GM19324 (cell line): ENCODE results near the gene BDH2.

Source experiments
- ATAC-seq: cut with Tn5 transposase; IDR thresholded peaks from one replicate; pipeline ENCODE4 v1.9.1; 2021; ENCODE audit warnings: mild to moderate bottlenecking, moderate library complexity; ENCODE audit not compliant: unreplicated experiment, low FRiP score

BDH2 gene

DNA sequence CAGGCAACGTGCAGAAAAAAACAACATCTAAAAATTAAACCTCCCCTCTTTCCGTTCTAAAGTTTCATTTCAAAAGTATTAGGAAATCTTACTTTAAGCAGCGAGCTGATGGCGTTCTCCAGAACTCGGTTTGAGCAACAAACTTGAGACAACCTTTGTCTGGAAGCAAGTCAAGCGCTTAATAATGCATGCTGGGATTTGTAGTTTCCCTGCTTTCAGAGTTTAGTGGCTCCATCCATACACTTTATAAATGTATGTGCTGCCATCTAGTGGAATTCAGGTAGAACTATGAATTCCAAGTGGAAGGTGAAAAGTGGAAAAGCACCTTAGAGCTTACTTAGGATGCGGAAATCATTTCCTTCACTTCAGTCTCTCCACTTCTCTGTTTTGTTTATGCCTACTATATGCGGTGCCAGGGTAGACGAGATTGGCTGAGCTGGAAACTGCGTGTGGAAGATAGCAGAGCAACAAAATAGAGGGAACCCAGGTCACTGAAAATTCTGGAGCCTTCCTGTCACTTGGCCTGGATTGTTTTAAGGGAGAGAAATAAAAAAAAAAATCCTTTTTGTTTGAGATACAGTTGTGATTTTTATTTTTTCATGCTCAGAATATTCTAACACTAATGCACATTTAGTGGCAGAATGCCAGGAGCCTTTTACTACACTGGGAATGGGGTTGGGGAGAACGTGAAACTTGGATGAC, at the start of gene BDH2:
TSS of gene BDH2 (minus strand) at position 144 of the 702 bp plus-strand sequence. CDS start 3,580 bp downstream, outside the sequence.
- peak; percentile 92 for ATAC-seq

DNA sequence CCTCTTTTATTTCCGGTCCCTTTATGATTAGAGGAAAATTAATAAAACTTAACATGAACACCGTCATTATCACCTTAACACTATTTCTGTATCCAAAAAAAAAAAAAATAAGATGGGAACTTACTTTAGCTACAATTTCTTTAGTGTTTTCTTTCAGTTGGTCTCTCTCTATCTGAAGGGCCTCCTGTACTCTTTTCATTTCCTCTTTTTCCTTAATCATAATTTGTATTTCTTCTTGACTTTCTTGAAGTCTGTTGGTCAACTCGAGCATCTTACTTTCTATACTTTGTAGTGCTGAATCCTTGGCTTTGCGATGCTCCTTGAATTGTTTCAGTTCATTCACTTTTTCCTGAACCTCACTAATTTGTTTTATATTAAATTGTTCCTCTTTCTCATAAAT, 45.3 kb upstream of the BDH2 start:
- ATAC-seq: no peak

GRCh38 chr4:103137446-103137827, 37.8 kb upstream of the BDH2 start:
- ATAC-seq: no peak

DNA sequence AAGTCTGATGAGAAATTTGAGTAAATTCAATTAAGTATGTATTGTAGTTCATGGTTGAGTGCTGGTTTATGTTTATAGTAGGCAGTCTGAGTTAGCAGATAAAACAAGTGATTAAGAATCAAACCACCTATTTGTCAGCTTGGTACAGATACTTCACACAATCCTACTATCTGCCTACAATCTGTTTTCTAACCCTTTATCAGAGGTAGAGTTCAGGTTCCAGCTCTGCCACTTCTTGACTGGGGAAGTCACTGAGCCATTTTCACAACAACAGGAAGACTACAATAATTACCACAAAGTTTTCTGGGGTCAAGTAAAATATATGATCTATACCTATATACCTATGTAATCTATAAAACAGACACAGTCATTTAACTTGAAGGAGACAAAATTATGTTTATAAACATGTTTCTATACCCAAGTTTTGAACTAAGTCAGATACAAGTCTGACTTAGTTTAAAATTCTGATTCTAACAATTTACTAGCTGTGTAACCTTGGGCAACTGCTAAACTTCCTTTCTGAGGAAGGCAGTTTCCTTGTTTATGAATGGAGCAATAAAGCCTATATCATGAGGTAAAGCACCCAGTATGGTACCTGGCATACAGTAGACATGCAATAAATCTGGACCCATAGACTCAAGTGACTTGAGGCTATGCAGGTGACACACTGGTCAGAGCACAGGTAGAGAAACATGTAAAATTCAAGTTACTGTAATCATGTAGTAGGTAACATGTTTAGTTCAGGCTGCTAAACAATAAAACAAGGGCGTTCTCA, 37.2 kb upstream of the BDH2 start:
- no peak for ATAC-seq

- ATAC-seq: no peak
These were observed 29.5 kb upstream of the BDH2 start for GRCh38 chr4:103129174-103129573.

DNA sequence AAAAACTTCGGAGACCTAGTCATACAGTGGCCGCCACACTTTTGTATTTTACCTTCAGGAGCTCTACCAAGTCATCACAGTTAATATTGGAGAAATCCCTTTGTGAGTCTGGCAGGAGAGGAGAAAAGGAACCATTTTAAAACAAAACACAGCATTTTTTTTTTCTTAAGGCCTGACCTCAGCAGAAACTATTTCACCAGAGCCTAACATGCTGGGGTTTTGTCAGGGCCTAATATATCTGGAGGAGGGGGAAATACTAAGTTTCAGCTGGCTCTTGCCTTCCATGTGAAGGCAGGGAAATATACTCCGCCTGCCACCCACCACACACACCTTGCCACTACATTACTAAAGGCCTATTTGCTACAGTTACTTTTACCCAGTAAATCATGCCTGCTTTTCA, 26.5 kb upstream of the BDH2 start:
- ATAC-seq: no peak

DNA sequence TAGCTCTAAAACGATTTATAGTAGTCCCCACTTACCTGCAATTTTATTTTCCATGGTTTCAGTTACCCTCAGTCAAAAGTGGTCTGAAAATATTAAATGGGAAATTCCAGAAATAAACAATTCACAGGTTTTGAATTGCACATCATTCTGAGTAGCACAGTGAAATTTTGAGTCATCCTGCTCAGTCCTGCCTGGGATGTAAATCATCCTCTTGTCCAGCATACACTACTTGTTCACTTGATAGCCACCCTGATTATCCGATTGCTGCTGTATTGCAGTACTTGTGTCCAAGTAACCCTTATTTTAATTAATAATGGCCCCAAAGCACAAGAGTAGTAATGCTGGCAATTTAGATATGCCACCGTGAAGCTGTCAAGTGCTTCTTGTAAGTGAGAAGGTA, 23.5 kb upstream of the BDH2 start:
- ATAC-seq: no peak

- no peak for ATAC-seq
These were observed 18.5 kb upstream of the BDH2 start for GRCh38 chr4:103118166-103118565.

DNA sequence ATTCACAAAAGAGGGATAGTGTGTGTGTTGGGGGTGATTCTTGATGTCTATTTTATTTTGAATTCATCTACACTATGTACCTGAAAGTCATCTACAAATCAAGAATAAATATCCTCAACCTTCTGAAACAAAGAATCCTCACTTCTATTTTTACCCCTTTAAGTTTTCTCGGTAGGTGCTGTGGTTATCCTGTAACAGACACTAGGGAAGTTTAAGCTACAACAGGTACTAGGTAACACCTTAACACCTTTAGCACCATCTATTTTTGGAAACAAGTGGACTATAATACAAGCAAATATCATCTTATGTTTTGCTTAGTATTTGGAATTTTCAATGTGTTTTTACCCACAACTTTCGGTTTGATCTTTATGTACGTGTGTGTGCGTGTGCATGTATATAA, 12.0 kb upstream of the BDH2 start:
- ATAC-seq: no peak

- no peak for ATAC-seq
These were observed 8.9 kb upstream of the BDH2 start for GRCh38 chr4:103108542-103108941.

DNA sequence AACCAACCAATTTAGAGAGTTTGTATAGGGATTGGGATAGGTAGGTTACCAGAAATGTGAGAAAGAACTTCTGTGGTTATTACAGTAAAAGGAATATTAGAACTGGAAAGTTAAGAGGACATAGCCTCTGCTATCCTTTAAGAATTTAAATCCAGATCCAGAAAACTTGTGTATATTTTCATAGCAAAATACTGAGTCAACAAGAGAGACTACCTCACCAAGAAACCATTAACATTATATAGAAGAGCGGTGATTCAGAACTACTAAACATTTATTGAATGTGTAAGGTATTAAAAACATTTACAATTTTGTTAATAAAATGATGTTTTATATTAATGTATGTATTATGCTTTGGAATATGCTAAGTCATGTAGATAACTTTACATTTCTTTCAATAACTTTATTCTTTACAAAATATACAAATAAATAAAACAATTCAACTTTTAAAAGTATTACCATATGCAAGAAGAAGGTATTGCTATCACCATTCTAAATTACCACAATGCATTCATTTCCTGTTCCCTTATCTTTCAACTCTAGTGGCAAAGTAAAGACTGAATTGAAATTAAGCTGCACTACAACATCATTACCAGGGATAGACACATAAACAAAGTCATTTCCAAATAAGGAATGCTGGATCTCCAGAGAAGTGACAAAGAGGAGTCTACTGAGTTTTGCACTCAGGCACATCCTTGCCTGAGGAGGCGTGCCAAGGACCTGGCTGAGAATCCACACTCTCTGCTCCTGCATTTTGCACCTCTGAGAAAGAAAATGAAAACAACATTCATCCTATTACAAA, 6.1 kb upstream of the BDH2 start:
- no peak for ATAC-seq

- no peak for ATAC-seq
These were observed 5.3 kb upstream of the BDH2 start for GRCh38 chr4:103104886-103105285.

GRCh38 chr4:103100691-103101090, 1.1 kb upstream of the BDH2 start:
- ATAC-seq: no peak

- no peak for ATAC-seq
These were observed 736 bp downstream of the BDH2 start for GRCh38 chr4:103098756-103099440.

DNA sequence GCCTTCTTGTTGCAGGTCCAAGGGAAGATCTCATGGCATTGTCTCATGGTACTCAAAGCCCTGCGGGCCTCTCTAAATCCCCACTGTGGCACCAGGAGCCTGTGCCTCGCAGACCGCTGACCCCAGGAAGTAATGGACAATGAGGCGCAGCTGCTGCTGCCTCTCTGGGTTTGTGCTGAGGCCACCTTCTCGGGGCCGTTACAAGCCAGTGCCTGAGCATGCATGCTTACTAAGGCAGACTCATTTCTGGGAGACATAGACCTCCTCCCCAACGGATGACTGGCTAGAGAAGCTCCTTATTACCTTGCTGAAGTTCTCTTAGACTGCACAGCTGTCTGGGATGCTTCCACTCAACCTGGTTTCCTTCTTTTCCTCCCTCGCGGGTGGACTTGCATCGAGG, 1.3 kb downstream of the BDH2 start:
- ATAC-seq: no peak

DNA sequence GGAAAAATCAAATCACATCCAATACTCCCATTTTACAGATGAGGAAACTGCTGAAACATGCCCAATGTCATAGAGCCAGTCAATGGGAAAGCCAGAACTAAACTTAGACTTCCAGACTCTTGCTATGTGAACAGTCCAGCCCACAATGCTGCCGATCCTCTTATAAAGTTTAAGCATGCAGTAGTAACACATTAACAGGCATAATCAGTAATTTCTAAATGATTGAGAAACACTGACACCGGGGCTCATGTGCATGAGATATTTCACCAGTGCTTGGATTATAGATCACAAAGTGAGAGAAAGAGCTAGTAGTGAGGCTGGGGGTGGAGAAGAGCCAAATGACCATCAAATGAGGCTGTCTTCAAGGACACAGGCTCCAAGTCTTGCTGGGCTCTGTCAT, 2.5 kb downstream of the BDH2 start:
- ATAC-seq: no peak

DNA sequence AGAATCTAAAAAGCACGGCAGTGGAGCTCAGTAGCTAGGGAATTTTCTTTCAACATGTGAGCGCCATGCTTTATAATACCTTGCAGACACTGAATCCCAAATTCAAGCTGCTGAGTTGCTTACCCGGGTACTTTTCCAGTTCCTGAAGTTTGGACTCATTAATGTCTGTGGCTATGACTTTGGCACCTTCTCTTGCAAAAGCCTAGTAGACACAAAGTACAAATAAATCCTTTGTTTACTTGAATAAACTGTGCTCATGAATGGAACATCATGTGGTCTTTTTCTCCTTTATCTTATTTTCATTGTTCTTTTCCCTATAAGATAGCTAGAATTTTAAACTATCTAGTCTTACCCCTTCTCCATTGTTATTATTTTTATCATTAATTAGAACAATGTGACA, 4.6 kb downstream of the BDH2 start:
- ATAC-seq: no peak

DNA sequence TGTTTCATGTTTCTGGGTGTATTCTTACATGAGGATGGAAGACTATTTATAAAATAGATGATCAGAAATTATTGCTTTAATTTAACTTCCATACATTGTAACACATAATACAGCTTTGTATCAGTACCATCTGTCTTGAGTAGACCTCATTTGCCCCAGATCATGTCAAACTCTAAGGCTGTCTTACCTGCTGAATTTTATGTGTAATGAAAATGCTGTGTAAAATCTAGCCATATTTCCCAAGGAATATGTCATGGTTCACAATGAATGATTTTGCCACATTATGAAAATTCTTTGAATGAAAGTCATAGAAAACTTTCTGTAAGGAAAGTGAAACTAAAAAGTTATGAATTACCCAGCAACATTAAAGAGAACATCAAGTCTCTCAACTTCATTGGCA, 7.4 kb downstream of the BDH2 start:
- no peak for ATAC-seq

GRCh38 chr4:103091601-103092223, 7.9 kb downstream of the BDH2 start:
- ATAC-seq: peak; percentile 61

- ATAC-seq: no peak
These were observed 10.2 kb downstream of the BDH2 start for GRCh38 chr4:103089481-103089880.
